ENCODE results near the gene ARPP19. TPM values are rescaled to one million over a fixed set of nuclear protein-coding genes. Genes with fewer than 3 reads are reported as not detected.
"Not testable (repeated sequence)": the region's sequence is repeated elsewhere in the genome, so short reads cannot be mapped to it uniquely, and the experiment has no call there.

ARPP19 gene
- total RNA-seq, 1 donor from 2014 or later, result 169 TPM

DNA sequence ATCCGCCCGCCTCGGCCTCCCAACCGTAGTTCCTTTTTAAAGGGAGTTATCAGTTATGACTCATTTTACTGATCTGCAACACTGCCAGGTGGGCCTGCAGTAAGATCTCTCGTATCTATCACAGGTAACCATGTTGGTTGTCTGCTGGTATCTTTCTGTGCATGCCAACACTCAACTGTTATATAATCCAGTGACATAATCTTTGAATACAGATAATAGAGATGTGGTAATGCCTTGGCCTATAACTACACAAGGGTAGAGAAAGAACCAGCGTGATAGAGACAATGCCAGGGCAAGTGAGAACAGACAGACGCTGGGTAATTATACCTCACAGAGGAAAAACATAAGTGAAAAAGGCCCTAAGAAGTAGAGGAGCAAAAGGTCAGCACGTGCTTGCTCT is 11.0 kb upstream of the ARPP19 start:
- Mint-ChIP-seq H3K9me3 (ENCODE audit: unreplicated experiment) (no peaks in the 10 kb centered on the region), H3K36me3 (ENCODE audit: unreplicated experiment) (peaks cover 20% of the 10 kb centered on the region), H3K4me1 (ENCODE audit: unreplicated experiment) (peaks cover 3% of the 10 kb centered on the region), H3K27me3 (ENCODE audit: unreplicated experiment) (no peaks in the 10 kb centered on the region), H3K27ac (ENCODE audit: unreplicated experiment) (no peak overlapping the region), H3K4me3 (ENCODE audit: unreplicated experiment) (no peak overlapping the region)
- DNase-seq (ENCODE audit: extremely low spot score, unreplicated experiment), result no peak
- TF ChIP-seq, protein P1, sequence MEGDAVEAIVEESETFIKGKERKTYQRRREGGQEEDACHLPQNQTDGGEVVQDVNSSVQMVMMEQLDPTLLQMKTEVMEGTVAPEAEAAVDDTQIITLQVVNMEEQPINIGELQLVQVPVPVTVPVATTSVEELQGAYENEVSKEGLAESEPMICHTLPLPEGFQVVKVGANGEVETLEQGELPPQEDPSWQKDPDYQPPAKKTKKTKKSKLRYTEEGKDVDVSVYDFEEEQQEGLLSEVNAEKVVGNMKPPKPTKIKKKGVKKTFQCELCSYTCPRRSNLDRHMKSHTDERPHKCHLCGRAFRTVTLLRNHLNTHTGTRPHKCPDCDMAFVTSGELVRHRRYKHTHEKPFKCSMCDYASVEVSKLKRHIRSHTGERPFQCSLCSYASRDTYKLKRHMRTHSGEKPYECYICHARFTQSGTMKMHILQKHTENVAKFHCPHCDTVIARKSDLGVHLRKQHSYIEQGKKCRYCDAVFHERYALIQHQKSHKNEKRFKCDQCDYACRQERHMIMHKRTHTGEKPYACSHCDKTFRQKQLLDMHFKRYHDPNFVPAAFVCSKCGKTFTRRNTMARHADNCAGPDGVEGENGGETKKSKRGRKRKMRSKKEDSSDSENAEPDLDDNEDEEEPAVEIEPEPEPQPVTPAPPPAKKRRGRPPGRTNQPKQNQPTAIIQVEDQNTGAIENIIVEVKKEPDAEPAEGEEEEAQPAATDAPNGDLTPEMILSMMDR (IDR thresholded peaks at IDR 0.05), result no peak

DNA sequence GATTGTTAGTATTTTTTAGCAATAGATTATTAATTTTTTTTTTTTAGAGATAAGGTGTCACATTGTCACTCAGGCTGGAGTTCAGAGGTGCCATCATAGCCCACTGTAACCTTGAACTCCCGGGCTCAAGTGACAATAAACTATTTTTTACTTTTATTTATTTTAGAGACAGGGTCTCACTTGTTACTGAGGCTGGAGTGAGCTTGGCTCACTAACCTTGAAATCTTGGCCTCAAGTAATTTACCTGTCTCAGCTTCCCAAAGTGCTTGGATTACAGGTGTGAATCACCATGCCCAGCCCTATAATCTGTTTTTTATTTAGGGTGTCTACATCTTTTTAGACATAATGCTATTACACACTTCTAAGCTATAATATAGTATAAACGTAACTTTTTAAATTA is 7.9 kb upstream of the ARPP19 start:
- peaks cover 13% of the 10 kb centered on the region for H3K36me3 Mint-ChIP-seq (ENCODE audit: unreplicated experiment)
- TF ChIP-seq, protein P1 (IDR thresholded peaks at IDR 0.05), result no peak

DNA sequence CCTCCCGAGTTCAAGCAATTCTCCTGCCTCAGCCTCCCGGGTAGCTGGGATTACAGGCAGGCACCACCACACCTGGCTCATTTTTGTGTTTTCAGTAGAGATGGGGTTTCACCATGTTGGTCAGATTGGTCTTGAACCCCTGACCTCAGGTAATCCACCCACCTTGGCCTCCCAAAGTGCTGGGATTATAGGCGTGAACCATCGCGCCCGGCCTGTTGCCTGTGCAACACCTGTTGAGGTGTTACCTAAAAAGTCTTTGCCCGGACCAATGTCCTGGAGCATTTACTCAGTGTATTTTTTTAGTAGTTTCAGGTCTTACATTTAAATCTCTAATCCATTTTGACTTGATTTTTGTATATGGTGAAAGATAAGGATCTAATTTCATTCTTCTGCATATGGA is 6.7 kb upstream of the ARPP19 start:
- H3K4me1 Mint-ChIP-seq (ENCODE audit: unreplicated experiment); H3K27me3 Mint-ChIP-seq (ENCODE audit: unreplicated experiment): not testable (repeated sequence)

More for the DNA sequence above, 7.9 kb upstream of the ARPP19 start:
- no peak overlapping the region for H3K27ac Mint-ChIP-seq (ENCODE audit: unreplicated experiment)
- no peak for DNase-seq (ENCODE audit: extremely low spot score, unreplicated experiment)
- no peaks in the 10 kb centered on the region for H3K27me3 Mint-ChIP-seq (ENCODE audit: unreplicated experiment)
- no peaks in the 10 kb centered on the region for H3K9me3 Mint-ChIP-seq (ENCODE audit: unreplicated experiment)
- no peak overlapping the region for H3K4me3 Mint-ChIP-seq (ENCODE audit: unreplicated experiment)
- no peaks in the 10 kb centered on the region for H3K4me1 Mint-ChIP-seq (ENCODE audit: unreplicated experiment)

DNA sequence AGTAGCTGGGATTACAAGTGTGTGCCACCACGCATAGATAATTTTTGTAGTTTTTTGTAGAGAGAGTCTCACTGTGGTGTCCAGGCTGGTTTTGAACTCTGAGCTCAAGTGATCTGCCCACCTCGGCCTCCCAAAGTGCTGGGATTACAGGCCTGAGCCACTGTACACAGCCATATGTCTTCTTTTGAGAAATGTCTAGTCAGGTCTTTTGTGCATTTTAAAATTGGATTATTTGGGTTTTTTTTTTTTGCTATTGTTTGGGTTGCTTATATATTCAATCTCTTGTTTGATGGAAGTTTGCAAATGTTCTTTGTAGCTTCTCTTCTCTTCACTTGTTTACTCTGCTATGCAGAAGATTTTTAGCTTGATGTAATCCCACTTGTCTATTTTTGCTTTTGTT is 6.2 kb upstream of the ARPP19 start:
- H3K27me3 Mint-ChIP-seq (ENCODE audit: unreplicated experiment), result no peaks in the 10 kb centered on the region
- TF ChIP-seq, protein P1 (IDR thresholded peaks at IDR 0.05), result no peak
- no peaks in the 10 kb centered on the region for H3K4me1 Mint-ChIP-seq (ENCODE audit: unreplicated experiment)
- DNase-seq (ENCODE audit: extremely low spot score, unreplicated experiment), result no peak
- no peak overlapping the region for H3K4me3 Mint-ChIP-seq (ENCODE audit: unreplicated experiment)
- no peak overlapping the region for H3K27ac Mint-ChIP-seq (ENCODE audit: unreplicated experiment)
- H3K36me3 Mint-ChIP-seq (ENCODE audit: unreplicated experiment), result peaks cover 8% of the 10 kb centered on the region
- H3K9me3 Mint-ChIP-seq (ENCODE audit: unreplicated experiment), result no peaks in the 10 kb centered on the region

More for the DNA sequence above, 6.7 kb upstream of the ARPP19 start:
- H3K4me3 Mint-ChIP-seq (ENCODE audit: unreplicated experiment); DNase-seq (ENCODE audit: extremely low spot score, unreplicated experiment); H3K27ac Mint-ChIP-seq (ENCODE audit: unreplicated experiment); H3K36me3 Mint-ChIP-seq (ENCODE audit: unreplicated experiment); H3K9me3 Mint-ChIP-seq (ENCODE audit: unreplicated experiment): not testable (repeated sequence)

DNA sequence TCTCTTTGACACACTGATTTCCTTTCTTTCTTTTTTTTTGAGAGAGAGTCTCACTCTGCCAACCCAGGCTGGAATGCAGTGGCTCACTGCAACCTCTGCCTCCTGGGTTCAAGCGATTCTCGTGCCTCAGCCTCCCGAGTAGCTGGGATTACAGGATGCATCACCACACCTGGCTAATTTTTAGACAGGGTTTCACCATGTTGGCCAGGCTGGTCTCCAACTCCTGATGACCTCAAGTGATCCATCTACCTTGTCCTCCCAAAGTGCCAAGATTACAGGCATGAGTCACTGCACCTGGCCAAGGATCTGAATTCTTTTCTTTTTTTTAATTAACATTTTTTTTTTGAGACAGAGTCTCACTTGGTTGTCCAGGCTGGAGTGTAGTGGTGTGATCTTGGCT is 5.8 kb upstream of the ARPP19 start:
- not testable (repeated sequence) for DNase-seq (ENCODE audit: extremely low spot score, unreplicated experiment); H3K27me3 Mint-ChIP-seq (ENCODE audit: unreplicated experiment); H3K4me3 Mint-ChIP-seq (ENCODE audit: unreplicated experiment); H3K9me3 Mint-ChIP-seq (ENCODE audit: unreplicated experiment); H3K36me3 Mint-ChIP-seq (ENCODE audit: unreplicated experiment); H3K27ac Mint-ChIP-seq (ENCODE audit: unreplicated experiment); H3K4me1 Mint-ChIP-seq (ENCODE audit: unreplicated experiment)

DNA sequence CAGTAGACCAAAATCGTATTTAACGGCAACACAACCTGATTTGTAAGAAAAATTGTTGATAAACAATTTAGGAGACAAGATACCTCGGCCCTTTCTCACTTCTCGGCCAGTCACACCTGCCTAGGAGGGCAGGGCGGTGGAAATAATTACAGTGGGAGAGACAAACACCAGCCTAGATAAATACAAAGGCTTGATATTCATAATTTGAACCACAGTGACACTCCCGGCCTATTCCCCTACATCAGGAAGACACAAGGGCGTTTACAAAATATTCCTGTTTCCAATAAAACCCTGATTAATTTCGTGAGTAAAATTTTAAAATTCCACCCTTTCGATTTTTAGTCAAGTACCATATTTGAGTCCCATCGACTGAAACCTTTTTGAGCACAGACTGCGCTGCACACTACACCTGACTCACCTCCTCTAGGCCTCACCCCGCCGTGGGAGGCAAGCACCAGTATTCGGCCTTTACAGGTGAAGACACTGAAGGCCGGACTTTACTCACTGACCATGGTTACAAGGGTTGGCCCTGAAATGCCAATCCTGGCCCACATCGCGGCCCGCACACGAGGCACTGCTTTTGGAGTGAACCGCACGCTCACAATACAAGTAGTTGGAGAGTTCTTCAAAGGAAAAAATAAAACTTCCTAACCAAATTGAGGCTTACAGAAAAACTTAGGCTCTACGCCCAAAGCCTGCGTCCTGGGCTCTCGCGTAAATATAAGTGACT is 794 bp downstream of the ARPP19 start:
- H3K27ac Mint-ChIP-seq (ENCODE audit: unreplicated experiment), result peak overlapping the region; percentile 95
- H3K4me1 Mint-ChIP-seq (ENCODE audit: unreplicated experiment), result peaks cover 38% of the 10 kb centered on the region
- DNase-seq (ENCODE audit: extremely low spot score, unreplicated experiment), result no peak
- TF ChIP-seq, protein P1 (IDR thresholded peaks at IDR 0.05), result no peak
- no peaks in the 10 kb centered on the region for H3K9me3 Mint-ChIP-seq (ENCODE audit: unreplicated experiment)
- H3K36me3 Mint-ChIP-seq (ENCODE audit: unreplicated experiment), result no peaks in the 10 kb centered on the region
- peak overlapping the region; percentile 93 for H3K4me3 Mint-ChIP-seq (ENCODE audit: unreplicated experiment)
- H3K27me3 Mint-ChIP-seq (ENCODE audit: unreplicated experiment), result no peaks in the 10 kb centered on the region
